ENCODE data around the gene ZSWIM6. TPM values are rescaled to one million over a fixed set of nuclear protein-coding genes. Genes with fewer than 3 reads are reported as not detected.
"Not testable (repeated sequence)": the region's sequence is repeated elsewhere in the genome, so short reads cannot be mapped to it uniquely, and the experiment has no call there.

Gene ZSWIM6
- total RNA-seq, 2 donors from 2014 or later = 4.6 to 5.6 TPM

DNA sequence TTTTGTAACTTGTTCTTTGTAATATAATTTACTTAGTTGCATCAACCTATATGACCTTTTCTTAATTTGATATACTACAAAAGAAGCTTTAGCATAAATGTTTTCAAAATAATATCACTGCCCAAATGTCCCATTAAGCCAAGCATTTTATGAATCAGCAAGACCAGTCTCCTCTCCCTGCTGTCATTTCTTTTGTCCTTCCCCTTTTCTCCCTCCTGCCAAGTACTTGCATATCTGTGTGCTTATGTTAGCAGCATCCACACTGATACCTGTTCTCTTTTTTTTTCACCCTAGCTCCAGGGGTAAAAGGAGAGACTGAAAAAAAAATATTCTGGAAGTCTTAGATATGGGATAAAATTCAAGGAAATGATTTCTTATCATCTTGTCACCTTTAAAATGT, 69.7 kb downstream of the ZSWIM6 start:
- H3K4me1 ChIP-seq = peaks cover 0 to 16% of the 10 kb centered on the region in 2 donors
- no peak for DNase-seq (ENCODE audit: low spot score)
- TF ChIP-seq CTCF (IDR thresholded peaks at IDR 0.05) = no peak

DNA sequence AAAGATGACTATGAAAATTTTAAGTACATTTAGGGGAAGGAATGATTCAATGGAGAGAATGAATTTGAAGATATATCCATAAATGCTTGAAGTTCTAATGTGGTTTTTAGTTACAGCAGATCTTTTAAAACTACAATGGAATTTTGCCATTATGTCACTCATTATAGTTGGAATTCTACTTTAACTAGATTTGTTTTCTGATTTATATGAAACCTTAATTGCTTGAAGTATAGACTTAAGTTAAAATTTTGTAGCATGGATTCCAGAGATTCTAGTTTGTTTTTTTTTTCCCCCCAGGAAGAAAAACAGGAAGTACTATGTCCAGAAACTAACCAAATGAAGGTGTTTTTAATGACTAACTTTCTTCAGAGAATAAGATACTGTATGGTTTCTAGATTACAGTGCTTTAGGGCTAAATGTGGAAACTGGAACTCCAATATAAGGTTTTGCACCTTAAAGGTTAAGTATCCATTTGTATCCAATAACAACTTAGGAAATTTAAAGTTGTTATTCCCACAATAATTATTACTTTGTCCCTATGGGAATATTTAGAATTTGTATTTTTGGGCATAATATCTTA, 70.3 kb downstream of the ZSWIM6 start:
- Histone ChIP-seq H3K27me3 (no peaks in the 10 kb centered on the region), H3K9me3 (no peaks in the 10 kb centered on the region), H3K27ac (no peak overlapping the region), H3K36me3 (no peaks in the 10 kb centered on the region), H3K4me1 (peaks cover 0 to 17% of the 10 kb centered on the region in 2 donors), H3K4me3 (no peak overlapping the region)
- TF ChIP-seq CTCF (IDR thresholded peaks at IDR 0.05) = no peak
- no peak for DNase-seq (ENCODE audit: low spot score)

More for the DNA sequence above, 69.7 kb downstream of the ZSWIM6 start:
- no peaks in the 10 kb centered on the region for H3K36me3 ChIP-seq
- H3K4me3 ChIP-seq = no peak overlapping the region
- H3K27me3 ChIP-seq = no peaks in the 10 kb centered on the region
- H3K27ac ChIP-seq = no peak overlapping the region
- H3K9me3 ChIP-seq = no peaks in the 10 kb centered on the region

DNA sequence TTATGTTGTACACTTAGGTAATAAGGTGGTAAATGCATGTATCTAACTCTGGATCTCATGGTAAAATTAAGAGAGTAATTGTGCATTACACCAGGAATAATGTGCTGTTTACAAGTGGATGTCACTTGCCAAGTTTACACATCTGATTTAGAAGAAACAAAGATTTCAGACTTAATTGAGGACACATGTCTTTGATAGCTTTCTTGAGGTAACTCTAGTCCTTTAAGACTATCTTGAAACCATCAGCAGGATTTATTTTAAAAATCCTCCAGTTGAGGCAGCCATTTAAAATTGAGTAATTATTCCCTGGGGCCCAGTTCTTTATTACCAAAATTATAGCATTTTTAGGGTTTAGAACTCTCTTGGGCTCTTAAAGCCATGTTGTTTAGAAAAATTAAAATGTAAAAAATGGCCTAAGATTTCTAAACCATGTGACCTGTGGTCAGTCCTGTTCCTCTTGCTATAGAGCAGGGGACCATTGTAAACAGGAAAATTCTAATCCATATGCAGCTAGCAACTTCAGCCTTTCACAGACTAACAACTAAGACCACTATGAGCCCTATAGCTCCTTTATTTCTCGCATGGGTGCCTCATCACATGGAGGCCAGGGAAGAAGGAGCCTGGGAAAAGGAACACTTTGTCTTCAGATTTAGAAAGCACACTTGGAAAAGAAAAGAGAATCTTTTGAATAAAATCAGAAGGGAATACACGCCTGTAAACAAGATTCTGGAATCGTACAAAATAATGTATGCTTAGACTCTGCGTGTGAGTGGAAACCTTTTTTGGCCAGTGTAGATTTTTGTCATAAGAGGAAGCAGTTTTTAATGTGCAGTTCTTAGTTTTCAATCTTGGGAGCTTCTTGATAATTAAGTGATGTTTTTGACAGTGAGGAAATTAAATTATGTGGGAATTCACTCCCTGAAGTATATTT, 71.2 kb downstream of the ZSWIM6 start:
- TF ChIP-seq CTCF (IDR thresholded peaks at IDR 0.05) = no peak
- H3K4me3 ChIP-seq = no peak overlapping the region
- no peak for DNase-seq (ENCODE audit: low spot score)
- H3K9me3 ChIP-seq = no peaks in the 10 kb centered on the region
- peaks cover 0 to 26% of the 10 kb centered on the region in 2 donors for H3K4me1 ChIP-seq
- H3K27ac ChIP-seq = no peak overlapping the region
- H3K36me3 ChIP-seq = no peaks in the 10 kb centered on the region
- H3K27me3 ChIP-seq = no peaks in the 10 kb centered on the region

DNA sequence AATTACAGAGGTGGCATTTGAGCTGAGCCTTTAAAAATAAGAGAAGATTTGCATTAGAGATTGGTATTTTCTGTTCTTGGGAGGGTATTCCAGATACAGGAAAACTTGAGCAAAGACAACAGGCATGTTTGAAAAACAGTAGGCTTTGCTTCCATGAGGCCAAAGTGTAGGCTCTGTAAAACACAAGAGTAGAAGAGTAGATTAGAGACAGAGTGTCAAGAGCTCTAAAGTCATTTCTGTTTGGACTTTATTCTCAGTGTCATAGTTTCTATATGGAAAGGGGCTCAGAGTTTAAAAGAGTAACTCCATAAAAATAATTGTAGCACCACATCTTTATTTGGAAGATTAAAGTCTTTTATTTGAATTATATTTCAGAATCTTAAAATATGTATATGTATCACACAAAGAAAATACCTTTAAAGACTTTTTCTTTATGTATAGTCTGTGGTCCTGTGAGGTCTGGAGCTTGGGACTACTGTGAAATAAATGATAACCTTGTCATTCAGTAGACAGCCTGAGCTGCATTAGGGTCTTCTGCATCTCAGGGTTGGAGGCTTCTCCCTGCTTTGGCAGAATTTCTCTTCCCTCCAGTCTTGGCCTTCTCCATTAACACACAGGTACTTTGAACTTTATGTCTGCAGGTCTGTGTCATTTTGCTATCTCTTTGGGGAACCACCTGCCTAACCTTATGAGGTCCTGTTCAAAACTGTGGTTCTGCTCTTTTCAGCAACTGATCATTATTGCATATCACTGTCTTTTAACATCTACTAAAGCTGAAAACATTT, 73.6 kb downstream of the ZSWIM6 start:
- Histone ChIP-seq H3K4me3 (no peak overlapping the region), H3K4me1 (peaks cover 0 to 40% of the 10 kb centered on the region in 2 donors), H3K36me3 (no peaks in the 10 kb centered on the region), H3K9me3 (no peaks in the 10 kb centered on the region), H3K27ac (no peak overlapping the region), H3K27me3 (no peaks in the 10 kb centered on the region)
- no peak for DNase-seq (ENCODE audit: low spot score)
- TF ChIP-seq CTCF (IDR thresholded peaks at IDR 0.05) = no peak

GRCh38 chr5:61406497-61406896, 74.4 kb downstream of the ZSWIM6 start:
- not testable (repeated sequence) for H3K4me3 ChIP-seq, H3K9me3 ChIP-seq
- peaks cover 0 to 35% of the 10 kb centered on the region in 2 donors for H3K4me1 ChIP-seq

More at GRCh38 chr5:61406497-61406896, 74.4 kb downstream of the ZSWIM6 start:
- H3K27ac ChIP-seq; H3K27me3 ChIP-seq; DNase-seq (ENCODE audit: low spot score); H3K36me3 ChIP-seq: not testable (repeated sequence)

Data from right atrium auricular region (tissue), 2 donors.